ENCODE measurements around the gene FIGNL1.

FIGNL1 gene

GRCh38 chr7:50428911-50429310, 21.2 kb downstream of the FIGNL1 start:
- DNase-seq (ENCODE audit: low read depth in 2 of 2): no peak

- no peak for DNase-seq (ENCODE audit: low read depth in 2 of 2)
Observed at GRCh38 chr7:50427518-50427917, 22.6 kb downstream of the FIGNL1 start.

GRCh38 chr7:50426280-50427045, 23.7 kb downstream of the FIGNL1 start:
- no peak for DNase-seq (ENCODE audit: low read depth in 2 of 2)

- no peak for DNase-seq (ENCODE audit: low read depth in 2 of 2)
Observed at GRCh38 chr7:50425318-50425717, 24.8 kb downstream of the FIGNL1 start.

- DNase-seq (ENCODE audit: low read depth in 2 of 2): no peak
Observed at GRCh38 chr7:50423860-50424259, 26.3 kb downstream of the FIGNL1 start.

GRCh38 chr7:50422858-50423257, 27.3 kb downstream of the FIGNL1 start:
- DNase-seq (ENCODE audit: low read depth in 2 of 2): no peak

- DNase-seq (ENCODE audit: low read depth in 2 of 2): no peak
Observed at GRCh38 chr7:50421043-50421442, 29.1 kb downstream of the FIGNL1 start.

- no peak for DNase-seq (ENCODE audit: low read depth in 2 of 2)
Observed at GRCh38 chr7:50418526-50419290, 31.4 kb downstream of the FIGNL1 start.

GRCh38 chr7:50418086-50418515, 32.0 kb downstream of the FIGNL1 start:
- DNase-seq (ENCODE audit: low read depth in 2 of 2): peak; percentile 64 to 73

- DNase-seq (ENCODE audit: low read depth in 2 of 2): no peak
Observed at GRCh38 chr7:50416527-50417182, 33.5 kb downstream of the FIGNL1 start.

GRCh38 chr7:50415844-50416364, 34.2 kb downstream of the FIGNL1 start:
- no peak for DNase-seq (ENCODE audit: low read depth in 2 of 2)

GRCh38 chr7:50413561-50413960, 36.6 kb downstream of the FIGNL1 start:
- no peak for DNase-seq (ENCODE audit: low read depth in 2 of 2)

- no peak for DNase-seq (ENCODE audit: low read depth in 2 of 2)
Observed at GRCh38 chr7:50412973-50413372, 37.2 kb downstream of the FIGNL1 start.

GRCh38 chr7:50411332-50411731, 38.8 kb downstream of the FIGNL1 start:
- DNase-seq (ENCODE audit: low read depth in 2 of 2): no peak

GRCh38 chr7:50409856-50410745, 40.0 kb downstream of the FIGNL1 start:
- no peak for DNase-seq (ENCODE audit: low read depth in 2 of 2)

GRCh38 chr7:50406935-50407334, 43.2 kb downstream of the FIGNL1 start:
- DNase-seq (ENCODE audit: low read depth in 2 of 2): no peak

- DNase-seq (ENCODE audit: low read depth in 2 of 2): no peak
Observed at GRCh38 chr7:50405221-50405620, 44.9 kb downstream of the FIGNL1 start.

- no peak for DNase-seq (ENCODE audit: low read depth in 2 of 2)
Observed at GRCh38 chr7:50404392-50404791, 45.8 kb downstream of the FIGNL1 start.

GRCh38 chr7:50400114-50400513, 50.0 kb downstream of the FIGNL1 start:
- DNase-seq (ENCODE audit: low read depth in 2 of 2): no peak

GRCh38 chr7:50399635-50400034, 50.5 kb downstream of the FIGNL1 start:
- DNase-seq (ENCODE audit: low read depth in 2 of 2): no peak

- no peak for DNase-seq (ENCODE audit: low read depth in 2 of 2)
Observed at GRCh38 chr7:50399206-50399605, 50.9 kb downstream of the FIGNL1 start.

Data from stimulated activated CD4-positive, alpha-beta T cell treated with anti-CD3 and anti-CD28 coated beads, Interleukin-15, amount 100 ng/mL, for 48 hours (primary cell).